Spleen (tissue), 7 donors: ENCODE results near the gene ELOB.

ENCODE experiments used
- POLR2A ChIP-seq, 3 donors: fragments of 450-650 bp; IDR thresholded peaks; one replicate each; pipeline ENCODE4 v1.5.1; 2017; ENCODE audit warnings: antibody characterized with exemption in 3 of 3, mild to moderate bottlenecking in 1 of 3
- POLR2AphosphoS5 ChIP-seq, 3 donors: sonication (generic); formaldehyde crosslinking; IDR thresholded peaks; one replicate each; pipeline ENCODE4 v1.5.1; 2017; ENCODE audit warnings: antibody characterized with exemption in 3 of 3
- TF ChIP-seq, protein P1 (sequence below), 11 experiments: fragments of 200-600 bp in 7 of 11; fragments of 450-650 bp in 4 of 11; sonication (generic) in 4 of 11; IDR thresholded peaks in 8 of 11; conservative IDR thresholded peaks in 3 of 11; 1 replicate in 7 of 11; 2 replicates in 4 of 11; pipeline versions ENCODE4 v1.4.0 to v1.8.0; 2016 to 2021; ENCODE audit warnings: antibody characterized with exemption in 11 of 11, inconsistent platforms in 4 of 11, mild to moderate bottlenecking in 1 of 11
- donor health status: DM: no; HTN: no; CAD: no; lungs with moderate emphysema.
- donor health status: DM: no; HTN: no; CAD: no.
- donor health status: DM: no; HTN: no; CAD: no.

GRCh38 chr16:2815299-2815771 lies 38.3 kb upstream of the ELOB start:
- TF ChIP-seq, protein P1, sequence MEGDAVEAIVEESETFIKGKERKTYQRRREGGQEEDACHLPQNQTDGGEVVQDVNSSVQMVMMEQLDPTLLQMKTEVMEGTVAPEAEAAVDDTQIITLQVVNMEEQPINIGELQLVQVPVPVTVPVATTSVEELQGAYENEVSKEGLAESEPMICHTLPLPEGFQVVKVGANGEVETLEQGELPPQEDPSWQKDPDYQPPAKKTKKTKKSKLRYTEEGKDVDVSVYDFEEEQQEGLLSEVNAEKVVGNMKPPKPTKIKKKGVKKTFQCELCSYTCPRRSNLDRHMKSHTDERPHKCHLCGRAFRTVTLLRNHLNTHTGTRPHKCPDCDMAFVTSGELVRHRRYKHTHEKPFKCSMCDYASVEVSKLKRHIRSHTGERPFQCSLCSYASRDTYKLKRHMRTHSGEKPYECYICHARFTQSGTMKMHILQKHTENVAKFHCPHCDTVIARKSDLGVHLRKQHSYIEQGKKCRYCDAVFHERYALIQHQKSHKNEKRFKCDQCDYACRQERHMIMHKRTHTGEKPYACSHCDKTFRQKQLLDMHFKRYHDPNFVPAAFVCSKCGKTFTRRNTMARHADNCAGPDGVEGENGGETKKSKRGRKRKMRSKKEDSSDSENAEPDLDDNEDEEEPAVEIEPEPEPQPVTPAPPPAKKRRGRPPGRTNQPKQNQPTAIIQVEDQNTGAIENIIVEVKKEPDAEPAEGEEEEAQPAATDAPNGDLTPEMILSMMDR (IDR thresholded peaks at IDR 0.05 in 8 of 11, conservative IDR thresholded peaks at IDR 0.05 in 3 of 11), result no peak
- no peak for TF ChIP-seq POLR2A (IDR thresholded peaks at IDR 0.05)
- TF ChIP-seq POLR2AphosphoS5 (IDR thresholded peaks at IDR 0.05), result no peak
